ENCODE data around the gene SLC40A1. TPM values are rescaled to one million over a fixed set of nuclear protein-coding genes. Genes with fewer than 3 reads are reported as not detected.

Gene SLC40A1
- total RNA-seq = 1 to 10 TPM; 2.1 to 4.6 (median 2.4) TPM

- H3K4me1 Mint-ChIP-seq (ENCODE audit: low read depth) = peaks cover 48% of the 10 kb centered on the region
- no peaks in the 10 kb centered on the region for H3K9me3 Mint-ChIP-seq
- ATAC-seq = peak; percentile 97
These were observed at the start of gene SLC40A1 for GRCh38 chr2:189580658-189581353. Gene SLC40A1, minus strand, starts transcription at chr2:189580786. Its CDS starts 326 bp downstream, at chr2:189580460.

DNA sequence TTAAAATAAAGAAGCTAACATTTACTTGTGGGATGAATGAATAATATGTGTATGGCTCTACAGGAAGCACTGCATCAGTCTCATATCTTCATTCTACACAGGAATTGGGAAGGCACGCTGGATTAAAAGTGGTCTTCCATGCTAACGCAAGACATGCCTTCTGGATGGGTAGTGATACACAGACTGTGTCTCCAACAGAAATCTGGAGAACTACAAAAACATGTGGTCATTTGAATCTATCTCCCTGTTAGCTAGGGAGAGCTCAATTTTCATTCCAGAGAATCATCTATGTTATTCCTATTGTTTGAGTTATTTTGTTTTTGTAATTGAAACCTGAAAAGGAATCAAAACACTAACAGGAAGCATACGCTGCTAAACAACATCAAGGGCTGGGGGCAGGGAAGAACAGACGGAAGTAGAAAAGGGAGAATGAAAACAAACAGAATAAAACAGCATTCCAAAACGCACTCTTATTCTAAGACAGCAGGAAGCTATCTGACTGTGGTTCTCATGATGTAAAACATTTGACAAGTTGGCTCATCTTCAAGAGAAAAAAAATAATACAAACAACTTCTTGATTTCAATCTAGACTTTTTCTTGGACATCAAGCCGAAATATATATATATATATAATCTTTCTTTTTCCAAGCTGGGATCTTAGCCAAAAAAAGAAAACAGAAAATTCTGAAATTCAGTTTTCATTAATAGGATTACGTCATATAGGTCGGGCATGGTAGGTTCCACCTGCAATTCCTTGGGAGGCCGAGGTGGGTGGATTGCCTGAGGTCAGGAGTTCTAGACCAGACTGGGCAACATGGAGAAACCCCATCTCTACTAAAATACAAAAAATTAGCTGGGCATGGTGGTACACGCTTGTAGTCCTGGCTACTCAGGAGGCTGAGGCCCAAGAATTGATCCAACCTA is 49.2 kb upstream of the SLC40A1 start:
- Mint-ChIP-seq H3K4me3 (no peak overlapping the region), H3K9me3 (no peaks in the 10 kb centered on the region), H3K4me1 (ENCODE audit: low read depth) (peaks cover 15% of the 10 kb centered on the region), H3K27me3 (ENCODE audit: low read depth) (no peaks in the 10 kb centered on the region), H3K36me3 (ENCODE audit: insufficient read depth) (no peaks in the 10 kb centered on the region)
- ATAC-seq = no peak
- no peak for DNase-seq

More at GRCh38 chr2:189580658-189581353, at the start of gene SLC40A1:
- Mint-ChIP-seq H3K4me3 (peak within 1 kb of the TSS; percentile 84), H3K27me3 (ENCODE audit: low read depth) (peaks cover 24% of the 10 kb centered on the region), H3K36me3 (ENCODE audit: insufficient read depth) (no peaks in the 10 kb centered on the region)
- peak; percentile 61 for DNase-seq

GRCh38 chr2:189628817-189629530 is 48.4 kb upstream of the SLC40A1 start:
- no peak for DNase-seq
- H3K9me3 Mint-ChIP-seq = no peaks in the 10 kb centered on the region
- peaks cover 19% of the 10 kb centered on the region for H3K4me1 Mint-ChIP-seq (ENCODE audit: low read depth)
- no peak overlapping the region for H3K4me3 Mint-ChIP-seq
- ATAC-seq = no peak
- no peaks in the 10 kb centered on the region for H3K27me3 Mint-ChIP-seq (ENCODE audit: low read depth)
- H3K36me3 Mint-ChIP-seq (ENCODE audit: insufficient read depth) = no peaks in the 10 kb centered on the region

DNA sequence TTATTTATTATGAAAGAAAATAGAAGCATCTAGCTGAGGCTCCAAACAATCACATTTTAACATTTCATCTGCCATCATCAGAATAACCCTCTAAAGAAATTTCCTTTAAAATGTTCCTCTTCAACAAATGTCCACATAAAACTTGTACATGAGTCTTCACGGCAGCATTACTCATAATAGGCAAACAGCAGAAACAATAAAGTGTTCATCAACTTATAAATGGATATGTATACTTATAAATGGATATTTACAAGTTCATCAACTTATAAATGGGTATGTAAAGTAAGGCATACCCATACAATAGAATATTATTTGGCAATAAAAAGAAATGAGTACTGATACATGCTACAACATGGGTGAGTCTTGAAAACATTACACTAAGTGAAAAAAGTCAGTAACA is 47.2 kb upstream of the SLC40A1 start:
- H3K4me3 Mint-ChIP-seq = no peak overlapping the region
- H3K27me3 Mint-ChIP-seq (ENCODE audit: low read depth) = no peaks in the 10 kb centered on the region
- H3K9me3 Mint-ChIP-seq = no peaks in the 10 kb centered on the region
- ATAC-seq = no peak
- H3K4me1 Mint-ChIP-seq (ENCODE audit: low read depth) = peaks cover 19% of the 10 kb centered on the region
- no peak for DNase-seq
- no peaks in the 10 kb centered on the region for H3K36me3 Mint-ChIP-seq (ENCODE audit: insufficient read depth)

DNA sequence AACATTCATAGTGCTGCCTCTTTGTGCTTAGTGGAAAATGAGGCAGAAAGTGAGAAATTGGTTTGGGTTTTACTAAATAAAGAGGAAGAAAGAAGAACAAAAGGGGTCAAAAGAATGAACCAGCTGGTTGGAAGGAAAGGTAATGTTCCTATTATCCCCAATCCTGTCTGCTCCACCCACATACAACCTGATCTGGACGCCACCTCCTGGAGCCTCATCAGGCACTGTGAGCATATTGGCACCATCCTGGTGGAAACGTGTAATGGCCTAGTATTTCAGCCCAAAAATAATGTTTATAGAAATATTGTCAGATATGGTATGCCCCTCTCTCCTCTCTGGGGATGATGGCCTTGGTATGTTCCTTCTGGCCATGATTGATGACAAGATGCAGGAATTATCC is 45.0 kb upstream of the SLC40A1 start:
- no peak overlapping the region for H3K4me3 Mint-ChIP-seq
- H3K9me3 Mint-ChIP-seq = no peaks in the 10 kb centered on the region
- no peak for ATAC-seq
- H3K27me3 Mint-ChIP-seq (ENCODE audit: low read depth) = no peaks in the 10 kb centered on the region
- H3K4me1 Mint-ChIP-seq (ENCODE audit: low read depth) = peaks cover 19% of the 10 kb centered on the region
- DNase-seq = no peak
- no peaks in the 10 kb centered on the region for H3K36me3 Mint-ChIP-seq (ENCODE audit: insufficient read depth)

DNA sequence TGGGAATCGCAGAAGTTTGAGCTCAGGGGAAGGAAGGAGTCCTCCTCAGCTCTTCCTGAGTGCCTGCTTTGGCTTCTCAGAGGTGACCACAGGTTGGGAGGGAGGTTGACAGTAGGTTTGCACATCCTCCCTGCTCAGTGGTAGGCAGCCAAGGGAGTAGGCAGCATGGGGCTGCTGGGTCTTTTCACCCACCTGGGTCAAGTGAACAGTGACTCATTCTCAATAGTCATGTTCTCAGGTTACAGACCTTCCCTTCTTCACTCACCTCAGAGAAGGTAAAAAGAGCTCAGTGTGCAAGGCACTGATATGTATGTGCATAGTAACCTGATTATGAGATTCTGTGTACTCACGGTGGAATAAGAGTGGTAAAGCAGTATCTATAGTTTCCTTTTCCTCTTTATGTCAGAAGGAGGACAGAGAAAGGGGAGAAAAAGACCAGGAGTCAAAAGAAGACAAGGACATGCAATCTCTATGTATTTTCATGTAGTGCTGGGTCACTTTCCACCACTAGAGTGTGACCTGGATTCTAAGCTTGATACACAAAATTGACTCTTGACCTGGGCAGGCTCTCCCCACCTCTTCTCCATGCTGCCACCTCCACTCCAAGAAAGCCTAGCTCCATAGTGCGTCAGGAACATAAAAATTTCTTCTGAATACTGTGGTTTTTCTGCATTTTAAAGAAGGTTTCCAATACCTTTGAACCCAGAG is 44.2 kb upstream of the SLC40A1 start:
- ATAC-seq (peak in 1 of 2 donors; percentile 40), DNase-seq (no peak)
- H3K4me1 Mint-ChIP-seq (ENCODE audit: low read depth) = peaks cover 19% of the 10 kb centered on the region
- H3K4me3 Mint-ChIP-seq = no peak overlapping the region
- no peaks in the 10 kb centered on the region for H3K36me3 Mint-ChIP-seq (ENCODE audit: insufficient read depth)
- no peaks in the 10 kb centered on the region for H3K27me3 Mint-ChIP-seq (ENCODE audit: low read depth)
- no peaks in the 10 kb centered on the region for H3K9me3 Mint-ChIP-seq

- no peak overlapping the region for H3K4me3 Mint-ChIP-seq
- no peaks in the 10 kb centered on the region for H3K27me3 Mint-ChIP-seq (ENCODE audit: low read depth)
- peaks cover 19% of the 10 kb centered on the region for H3K4me1 Mint-ChIP-seq (ENCODE audit: low read depth)
- H3K36me3 Mint-ChIP-seq (ENCODE audit: insufficient read depth) = no peaks in the 10 kb centered on the region
- DNase-seq = no peak
- ATAC-seq = no peak
- no peaks in the 10 kb centered on the region for H3K9me3 Mint-ChIP-seq
These were observed 42.5 kb upstream of the SLC40A1 start for GRCh38 chr2:189623049-189623448.

DNA sequence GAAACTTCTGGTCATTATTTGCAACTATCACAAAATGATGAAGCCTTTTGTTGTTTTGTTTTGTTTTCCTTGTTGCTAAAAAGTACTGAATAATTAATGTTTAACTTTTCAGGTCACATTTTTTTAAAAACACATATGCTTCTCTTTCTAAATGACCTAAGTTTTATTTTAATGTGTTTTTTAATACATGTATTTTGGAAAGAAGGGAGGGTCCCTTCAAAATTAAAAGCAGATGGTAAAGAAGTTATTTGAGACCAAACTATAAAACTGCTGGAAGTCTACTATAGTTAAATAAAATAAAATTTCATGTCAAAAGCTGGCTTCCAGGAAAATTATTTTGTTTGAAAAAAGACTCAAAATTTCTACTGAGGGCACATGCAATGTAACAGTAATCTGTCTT is 41.2 kb upstream of the SLC40A1 start:
- no peaks in the 10 kb centered on the region for H3K36me3 Mint-ChIP-seq (ENCODE audit: insufficient read depth)
- peaks cover 19% of the 10 kb centered on the region for H3K4me1 Mint-ChIP-seq (ENCODE audit: low read depth)
- DNase-seq (no peak), ATAC-seq (no peak)
- no peaks in the 10 kb centered on the region for H3K9me3 Mint-ChIP-seq
- no peaks in the 10 kb centered on the region for H3K27me3 Mint-ChIP-seq (ENCODE audit: low read depth)
- H3K4me3 Mint-ChIP-seq = no peak overlapping the region

DNA sequence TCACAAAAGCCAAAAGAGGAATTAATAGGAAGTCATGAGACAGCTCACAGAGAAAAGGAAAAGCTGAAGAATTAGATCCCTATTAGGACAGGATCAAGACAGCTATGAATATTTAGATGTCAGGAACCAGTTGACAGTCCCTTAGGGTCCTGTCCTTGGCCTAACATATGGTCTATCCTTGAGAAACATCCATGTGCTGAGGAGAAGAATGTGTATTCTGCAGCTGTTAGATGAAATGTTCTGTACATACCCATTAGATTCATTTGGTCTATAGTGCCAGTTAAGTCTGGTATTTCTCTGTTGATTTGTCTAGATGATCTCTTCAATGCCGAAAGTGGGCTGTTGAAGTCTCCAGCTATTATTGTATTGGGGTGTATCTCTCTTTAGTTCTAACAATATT is 37.6 kb upstream of the SLC40A1 start:
- ATAC-seq (no peak), DNase-seq (no peak)
- Mint-ChIP-seq H3K4me3 (no peak overlapping the region), H3K9me3 (no peaks in the 10 kb centered on the region), H3K27me3 (ENCODE audit: low read depth) (no peaks in the 10 kb centered on the region), H3K4me1 (ENCODE audit: low read depth) (peaks cover 1% of the 10 kb centered on the region), H3K36me3 (ENCODE audit: insufficient read depth) (no peaks in the 10 kb centered on the region)

DNA sequence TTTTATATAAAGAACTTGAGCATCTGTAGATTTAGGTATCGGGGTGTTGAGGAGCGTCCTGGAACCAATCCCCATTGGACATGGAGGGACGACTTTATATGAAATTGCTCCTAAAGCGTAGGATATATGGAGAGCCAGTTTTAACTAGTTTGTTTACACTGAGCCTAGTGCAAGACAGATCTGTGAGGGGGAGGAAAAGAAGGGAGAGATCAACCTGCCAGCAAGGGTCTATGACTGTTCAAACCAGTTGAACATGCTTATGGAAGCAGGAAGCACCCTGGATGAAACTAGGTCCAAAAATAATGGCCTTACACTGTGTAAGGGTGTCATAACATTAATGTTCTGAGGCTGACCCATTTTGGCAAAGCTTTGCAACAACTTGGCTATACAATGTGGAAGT is 34.0 kb upstream of the SLC40A1 start:
- ATAC-seq (no peak), DNase-seq (no peak)
- Mint-ChIP-seq H3K27me3 (ENCODE audit: low read depth) (no peaks in the 10 kb centered on the region), H3K36me3 (ENCODE audit: insufficient read depth) (no peaks in the 10 kb centered on the region), H3K4me1 (ENCODE audit: low read depth) (peaks cover 3% of the 10 kb centered on the region), H3K4me3 (no peak overlapping the region), H3K9me3 (no peaks in the 10 kb centered on the region)

- Mint-ChIP-seq H3K4me3 (no peak overlapping the region), H3K4me1 (ENCODE audit: low read depth) (peaks cover 3% of the 10 kb centered on the region), H3K27me3 (ENCODE audit: low read depth) (no peaks in the 10 kb centered on the region), H3K9me3 (no peaks in the 10 kb centered on the region), H3K36me3 (ENCODE audit: insufficient read depth) (no peaks in the 10 kb centered on the region)
- ATAC-seq (no peak), DNase-seq (no peak)
These were observed 33.2 kb upstream of the SLC40A1 start for GRCh38 chr2:189613650-189614420.

DNA sequence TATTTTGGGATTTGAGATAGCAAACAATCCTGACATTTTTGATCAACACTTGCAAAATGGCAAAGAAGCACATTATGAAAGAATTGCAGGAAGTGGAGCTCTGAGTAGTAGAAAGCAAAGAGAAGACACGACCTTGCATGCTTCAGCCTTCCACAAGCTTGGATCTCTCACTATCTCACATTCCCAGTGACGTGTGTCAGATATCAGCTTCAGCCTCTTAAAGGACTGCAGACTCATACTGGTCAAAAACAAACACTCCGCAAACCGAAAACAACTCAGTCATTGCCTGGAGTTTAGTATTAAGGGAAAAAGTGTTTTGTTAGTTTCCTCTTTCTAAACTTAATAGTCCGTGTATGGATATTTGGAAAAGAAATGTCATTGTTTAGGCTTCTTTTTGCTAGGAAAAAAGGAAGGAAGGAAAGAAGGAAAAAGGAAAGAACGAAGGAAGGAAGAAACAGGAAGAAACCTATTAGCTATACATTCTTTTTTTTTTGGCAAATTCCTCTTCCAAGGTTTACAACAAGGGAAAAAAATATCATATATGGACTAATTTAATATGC is 32.6 kb upstream of the SLC40A1 start:
- Mint-ChIP-seq H3K9me3 (no peaks in the 10 kb centered on the region), H3K27me3 (ENCODE audit: low read depth) (no peaks in the 10 kb centered on the region), H3K36me3 (ENCODE audit: insufficient read depth) (no peaks in the 10 kb centered on the region), H3K4me3 (no peak overlapping the region), H3K4me1 (ENCODE audit: low read depth) (peaks cover 3% of the 10 kb centered on the region)
- DNase-seq (no peak), ATAC-seq (no peak)

GRCh38 chr2:189610700-189611099 is 30.1 kb upstream of the SLC40A1 start:
- no peaks in the 10 kb centered on the region for H3K9me3 Mint-ChIP-seq
- H3K4me3 Mint-ChIP-seq = no peak overlapping the region
- H3K4me1 Mint-ChIP-seq (ENCODE audit: low read depth) = peaks cover 3% of the 10 kb centered on the region
- H3K27me3 Mint-ChIP-seq (ENCODE audit: low read depth) = no peaks in the 10 kb centered on the region
- DNase-seq (no peak), ATAC-seq (no peak)
- H3K36me3 Mint-ChIP-seq (ENCODE audit: insufficient read depth) = no peaks in the 10 kb centered on the region
